ENCODE measurements around the gene PRDM16. TPM values are rescaled to one million over a fixed set of nuclear protein-coding genes. Genes with fewer than 3 reads are reported as not detected.

PRDM16 gene
- polyA plus RNA-seq, 1 of the 3 experiments (the other 2 are of a cell fraction): not detected

GRCh38 chr1:3168678-3169077, 99.7 kb downstream of the PRDM16 start:
- TF ChIP-seq ZBTB33 (IDR thresholded peaks at IDR 0.05; ENCODE audit: borderline replicate concordance, low read depth): no peak
- TF ChIP-seq PBX3 (IDR thresholded peaks at IDR 0.05): no peak
- TF ChIP-seq MXI1 (IDR thresholded peaks at IDR 0.05; ENCODE audit: low read depth, low read length): no peak
- TF ChIP-seq NFIC (IDR thresholded peaks at IDR 0.05; ENCODE audit: borderline replicate concordance): no peak
- no peak for TF ChIP-seq JUND (IDR thresholded peaks at IDR 0.05)
- TF ChIP-seq SIN3A (IDR thresholded peaks at IDR 0.05; ENCODE audit: borderline replicate concordance, low read depth, low read length): no peak
- TF ChIP-seq FOSL2 (IDR thresholded peaks at IDR 0.05; ENCODE audit: borderline replicate concordance, low read depth): no peak
- TF ChIP-seq RXRA (IDR thresholded peaks at IDR 0.05; ENCODE audit: borderline replicate concordance, low read depth): no peak
- no peak for TF ChIP-seq CHD2 (IDR thresholded peaks at IDR 0.05; ENCODE audit: low read length, partially characterized antibody)
- no peak for TF ChIP-seq YY1 (IDR thresholded peaks at IDR 0.05; ENCODE audit: low read depth)
- no peak for TF ChIP-seq SMC3 (IDR thresholded peaks at IDR 0.05; ENCODE audit: low read depth, low read length)
- TF ChIP-seq FOXM1 (IDR thresholded peaks at IDR 0.05; ENCODE audit: low read depth): no peak
- no peak for TF ChIP-seq TEAD4 (IDR thresholded peaks at IDR 0.05; ENCODE audit: borderline replicate concordance, insufficient read depth)
- no peak for TF ChIP-seq TAF1 (IDR thresholded peaks at IDR 0.05; ENCODE audit: borderline replicate concordance, low read depth, low read length)
- TF ChIP-seq RFX5 (IDR thresholded peaks at IDR 0.05; ENCODE audit: low read length): no peak
- no peak for TF ChIP-seq POLR2AphosphoS5 (IDR thresholded peaks at IDR 0.05; ENCODE audit: low read depth, low read length)
- no peak for TF ChIP-seq FOXJ3 (CRISPR knock-in tag; IDR thresholded peaks at IDR 0.05)
- no peak for TF ChIP-seq EZH2phosphoT487 (IDR thresholded peaks at IDR 0.05; ENCODE audit: borderline replicate concordance, low read depth)
- TF ChIP-seq ELF1 (IDR thresholded peaks at IDR 0.05): no peak

More at GRCh38 chr1:3168678-3169077, 99.7 kb downstream of the PRDM16 start:
- Histone ChIP-seq H3K36me3 (replicated peaks in 1 of 2; ENCODE audit: control insufficient read depth in 1 of 2, insufficient read depth in 2 of 2, low read length in 1 of 2) (no peaks in the 10 kb centered on the region), H3K27ac (ENCODE audit: low read depth in 2 of 2, low read length in 1 of 2) (no peak overlapping the region), H3K9ac (no peak overlapping the region), H3K27me3 (ENCODE audit: insufficient read depth) (no peaks in the 10 kb centered on the region), H3K4me2 (no peak overlapping the region), H3K9me2 (no peaks in the 10 kb centered on the region), H4K20me1 (ENCODE audit: insufficient read depth) (no peaks in the 10 kb centered on the region), H3K4me3 (ENCODE audit: low read depth in 2 of 2, low read length in 1 of 2) (no peak overlapping the region), H3F3A (replicated peaks; ENCODE audit: insufficient read depth) (no peaks in the 10 kb centered on the region), H3K79me2 (ENCODE audit: insufficient read depth) (no peaks in the 10 kb centered on the region), H3K9me3 (no peaks in the 10 kb centered on the region), H2AFZ (ENCODE audit: low read depth) (no peak overlapping the region), H3K4me1 (ENCODE audit: control insufficient read depth in 1 of 2, insufficient read depth in 2 of 2, low read depth in 1 of 2, low read length in 1 of 2) (peaks cover 0 to 4% of the 10 kb centered on the region in 2 experiments; a peak in 1 of 4 replicates)
- 45% methylated on average over 3 of the region's 8 CpGs for WGBS (ENCODE audit: low lambda C conversion rate)
- ChIA-PET CTCF (no interaction called here), POLR2A (no interaction called here)
- no peak for DNase-seq

Data from SK-N-SH (cell line).